NCI-H1436 (cell line): ENCODE measurements around the gene SPATC1L.
"Not testable (repeated sequence)": the region's sequence is repeated elsewhere in the genome, so short reads cannot be mapped to it uniquely, and the experiment has no call there.

Experiments
- DNase-seq: peaks from one replicate; lab custom pipeline; 2025; lab: John Stamatoyannopoulos, UW

Gene SPATC1L

DNA sequence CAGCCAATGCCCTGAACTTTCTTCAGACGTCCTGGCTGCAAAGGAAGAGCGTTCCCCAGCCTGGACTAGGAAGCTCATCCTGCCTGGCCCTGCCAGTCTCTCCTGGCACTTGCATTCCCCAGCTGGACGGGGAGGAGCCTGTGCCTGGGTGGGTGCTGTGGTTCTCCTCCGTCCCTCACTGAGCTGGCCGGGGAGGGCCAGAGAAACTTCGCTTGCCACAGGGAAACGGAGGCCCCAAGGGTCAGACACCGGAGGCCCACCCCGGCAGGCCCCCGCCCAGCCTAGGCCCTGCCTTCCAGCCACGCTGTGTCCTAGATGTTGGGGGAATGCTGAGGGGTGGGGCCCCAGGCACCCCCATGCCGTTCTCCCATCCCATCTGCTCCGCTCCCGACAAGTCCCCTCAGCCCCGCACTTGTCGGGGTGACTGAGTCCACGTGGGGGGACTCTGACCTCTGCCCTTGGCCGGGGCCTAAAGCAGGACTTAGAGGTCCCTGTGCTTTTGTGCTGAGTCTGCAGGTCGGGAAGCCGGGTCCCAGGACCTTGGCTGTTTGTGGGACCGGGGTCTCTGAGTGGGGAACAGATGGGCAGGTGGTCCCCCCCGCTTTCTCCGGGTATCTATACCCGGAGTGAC lies 33.7 kb downstream of the SPATC1L start:
- no peak for DNase-seq

- no peak for DNase-seq
Measured at GRCh38 chr21:46150073-46150472, 34.2 kb downstream of the SPATC1L start.

GRCh38 chr21:46149205-46149901 lies 34.9 kb downstream of the SPATC1L start:
- DNase-seq: no peak

- no peak for DNase-seq
Measured at GRCh38 chr21:46148106-46148505, 36.2 kb downstream of the SPATC1L start.

- DNase-seq: peak; percentile 41
Measured at GRCh38 chr21:46147429-46147828, 36.8 kb downstream of the SPATC1L start.

DNA sequence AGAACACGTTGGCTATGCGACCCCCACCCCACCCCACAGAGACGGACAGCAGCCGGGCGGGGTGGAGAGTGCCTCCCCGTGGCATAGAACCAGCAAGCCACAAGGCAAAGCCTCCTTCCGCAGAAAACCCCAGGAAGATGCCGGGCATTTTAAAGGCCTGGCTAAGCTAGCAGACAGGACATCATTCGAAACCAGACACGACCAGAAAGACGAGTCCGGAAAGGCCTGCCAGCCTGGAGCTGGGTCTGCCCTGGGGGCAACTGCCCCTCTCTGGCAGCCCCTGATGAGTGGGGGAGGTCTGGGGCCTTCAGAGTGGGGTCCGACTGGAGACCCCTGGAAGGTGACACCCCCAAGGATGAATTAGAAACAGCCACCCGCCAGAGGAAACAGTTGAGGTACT lies 37.4 kb downstream of the SPATC1L start:
- no peak for DNase-seq

GRCh38 chr21:46145840-46146691 lies 38.2 kb downstream of the SPATC1L start:
- DNase-seq: no peak

DNA sequence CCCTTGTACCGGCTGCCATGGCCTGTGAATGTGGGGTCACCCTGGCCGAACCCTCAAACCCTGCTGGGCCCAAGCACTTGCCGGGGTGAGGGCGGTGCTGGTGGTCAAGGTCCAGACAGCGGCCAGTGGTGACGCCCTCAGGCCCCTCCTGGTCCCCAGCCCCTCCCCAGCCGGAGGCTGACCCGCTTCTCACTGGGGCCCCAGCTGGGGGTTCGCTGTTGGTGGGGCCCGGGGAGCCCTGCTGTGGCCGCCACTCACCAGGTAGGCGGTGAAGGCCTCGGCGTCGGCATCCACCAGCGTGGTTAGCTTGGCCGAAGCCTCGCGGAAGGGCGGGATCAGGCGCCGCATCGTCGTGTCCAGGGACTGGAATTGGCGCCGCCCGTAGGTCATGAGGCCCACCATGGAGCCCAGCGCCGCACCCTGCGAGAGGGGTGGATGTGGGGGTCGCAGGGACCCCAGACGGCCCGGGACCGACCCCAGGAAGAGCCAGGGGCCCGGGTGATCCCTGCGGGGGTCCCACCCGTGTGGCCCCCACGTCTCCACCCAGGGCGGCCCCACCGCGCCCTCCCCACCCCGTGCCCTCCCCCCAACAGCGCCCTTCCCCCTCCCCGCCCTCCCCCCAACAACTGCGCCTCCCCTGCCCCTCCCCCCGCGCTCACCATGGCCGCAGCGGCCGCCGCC lies 39.0 kb downstream of the SPATC1L start:
- DNase-seq: no peak

- DNase-seq: no peak
Measured at GRCh38 chr21:46144464-46145070, 39.7 kb downstream of the SPATC1L start.

DNA sequence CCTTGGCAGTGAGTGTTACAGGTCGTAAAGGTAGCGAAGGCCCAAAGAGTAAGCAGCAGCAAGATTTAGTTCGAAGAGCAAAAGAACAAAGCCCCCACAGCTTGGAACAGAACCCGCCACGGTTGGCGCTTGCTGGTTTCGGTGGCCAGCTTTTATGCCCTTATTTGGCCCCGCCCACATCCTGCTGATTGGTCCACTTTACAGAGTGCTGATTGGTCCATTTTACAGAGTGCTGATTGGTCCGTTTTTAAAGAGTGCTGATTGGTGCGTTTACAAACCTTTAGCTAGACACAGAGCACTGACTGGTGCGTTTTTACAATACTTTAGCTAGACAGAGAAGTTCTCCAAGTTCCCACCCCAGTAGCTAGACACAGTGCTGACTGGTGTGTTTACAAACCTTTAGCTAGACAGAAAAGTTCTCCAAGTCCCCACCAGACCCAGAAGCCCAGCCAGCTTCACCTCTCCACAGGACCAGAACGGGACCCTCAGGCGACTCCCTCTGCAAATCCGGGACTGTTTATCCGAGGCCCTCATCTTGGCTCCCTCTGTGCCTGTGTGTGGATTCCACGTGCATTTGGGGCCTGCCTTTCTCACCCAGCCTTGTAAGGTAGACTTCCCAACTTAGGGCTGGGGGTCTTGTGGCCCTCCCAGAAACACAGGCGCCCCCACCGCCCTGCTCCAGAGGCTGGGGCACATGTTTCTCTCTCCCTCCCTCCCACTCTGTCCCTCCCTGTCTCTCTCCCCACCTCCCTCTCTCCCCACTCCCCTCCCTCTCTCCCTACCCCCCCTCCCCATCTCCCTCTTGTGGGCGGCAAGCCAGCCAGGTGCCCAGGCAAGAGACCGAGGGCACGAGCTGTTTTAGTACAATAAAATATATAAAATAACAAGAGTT lies 41.4 kb downstream of the SPATC1L start:
- no peak for DNase-seq

- no peak for DNase-seq
Measured at GRCh38 chr21:46141767-46142581, 42.3 kb downstream of the SPATC1L start.

DNA sequence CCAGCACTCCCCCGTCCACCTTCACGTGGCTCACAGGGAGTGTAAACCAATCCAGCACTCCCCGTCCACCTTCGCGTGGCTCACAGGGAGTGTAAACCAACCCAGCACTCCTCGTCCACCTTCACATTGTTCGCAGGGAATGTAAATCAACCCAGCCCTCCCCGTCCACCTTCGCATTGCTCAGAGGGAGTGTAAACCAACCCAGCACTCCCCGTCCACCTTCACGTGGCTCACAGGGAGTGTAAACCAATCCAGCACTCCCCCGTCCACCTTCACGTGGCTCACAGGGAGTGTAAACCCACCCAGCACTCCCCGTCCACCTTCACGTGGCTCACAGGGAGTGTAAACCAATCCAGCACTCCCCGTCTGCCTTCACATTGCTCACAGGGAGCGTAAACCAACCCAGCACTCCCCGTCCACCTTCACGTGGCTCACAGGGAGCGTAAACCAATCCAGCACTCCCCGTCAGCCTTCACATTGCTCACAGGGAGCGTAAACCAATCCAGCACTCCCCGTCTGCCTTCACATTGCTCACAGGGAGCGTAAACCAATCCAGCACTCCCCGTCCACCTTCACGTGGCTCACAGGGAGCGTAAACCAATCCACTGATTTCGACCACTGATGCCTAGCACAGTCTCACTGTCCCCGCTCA lies 43.8 kb downstream of the SPATC1L start:
- not testable (repeated sequence) for DNase-seq

- no peak for DNase-seq
Measured at GRCh38 chr21:46139686-46140085, 44.6 kb downstream of the SPATC1L start.

DNA sequence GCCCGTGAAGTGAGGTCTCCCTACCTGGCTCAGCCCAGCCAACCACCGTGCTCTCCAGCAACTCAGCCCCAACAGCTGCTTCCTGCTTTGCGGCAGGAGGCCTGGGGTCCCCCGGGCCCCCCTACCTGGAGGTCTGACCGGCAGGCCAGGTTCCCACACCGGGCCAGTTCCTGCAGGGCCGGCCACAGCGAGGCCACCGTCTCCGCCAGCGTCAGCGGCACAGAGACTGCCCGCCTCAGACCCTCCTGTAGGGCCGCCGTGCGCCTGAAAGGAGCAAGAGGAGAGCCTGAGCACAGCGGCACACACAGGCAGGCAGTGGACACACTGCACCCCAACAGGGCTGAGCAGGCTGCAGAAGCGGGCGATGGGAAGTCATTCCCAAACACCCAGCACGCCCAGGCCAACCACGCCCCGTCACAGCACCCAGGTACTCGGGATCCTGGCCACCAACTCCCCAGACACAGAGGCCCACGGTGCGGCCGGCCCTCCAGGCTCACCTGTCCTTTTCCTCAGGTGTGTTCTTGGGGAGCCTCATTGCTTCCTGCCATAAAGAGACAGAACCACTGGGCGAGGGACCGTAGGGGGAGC lies 45.8 kb downstream of the SPATC1L start:
- DNase-seq: no peak

DNA sequence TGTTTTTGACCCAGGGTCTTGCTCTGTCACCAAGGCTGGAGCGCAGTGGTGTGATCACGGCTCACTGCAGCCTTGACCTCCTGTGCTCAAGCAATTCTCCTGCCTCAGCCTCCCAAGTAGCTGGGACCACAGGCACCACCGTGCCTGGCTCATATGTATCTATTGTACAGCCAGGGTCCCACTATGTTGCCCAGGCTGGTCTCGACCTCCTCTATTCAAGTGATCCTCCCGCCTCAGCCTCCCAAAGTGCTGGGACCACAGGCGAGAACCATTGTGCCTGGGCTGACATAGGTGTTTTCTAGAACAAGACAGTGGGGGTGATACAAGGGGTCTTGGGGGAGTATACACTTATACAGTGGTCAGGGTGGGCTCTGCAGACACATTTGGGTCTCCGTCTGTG lies 46.4 kb downstream of the SPATC1L start:
- DNase-seq: no peak

DNA sequence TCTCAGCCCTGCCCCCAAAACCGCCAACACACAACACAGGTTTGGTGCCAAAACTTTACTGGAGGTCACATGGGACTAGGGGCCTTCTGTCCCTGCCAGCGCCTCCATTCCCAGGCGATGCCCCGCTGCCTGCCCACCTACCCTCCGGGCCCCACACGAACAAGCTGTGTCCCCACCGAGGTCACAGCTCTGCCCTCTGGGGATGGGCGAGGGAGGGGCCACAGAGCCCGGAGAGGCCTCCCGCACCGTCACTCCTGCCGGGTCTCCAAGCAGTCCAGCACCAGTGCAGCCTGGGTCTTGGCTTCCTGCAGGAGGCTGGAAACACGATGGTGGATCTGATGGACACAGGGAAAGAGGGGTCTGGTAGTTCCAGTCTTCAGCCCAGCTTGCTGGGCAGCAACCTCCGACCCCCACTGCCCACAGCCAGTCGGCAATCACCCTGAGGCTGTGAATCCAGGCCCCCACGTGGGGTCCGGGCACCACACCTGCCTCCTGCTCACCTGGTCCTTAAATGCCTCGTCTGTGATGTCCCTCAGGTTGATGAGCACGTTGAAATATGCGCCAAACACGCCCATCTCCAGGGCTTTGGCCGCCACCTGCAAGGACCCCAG lies 47.4 kb downstream of the SPATC1L start:
- no peak for DNase-seq

- DNase-seq: no peak
Measured at GRCh38 chr21:46135782-46136395, 48.4 kb downstream of the SPATC1L start.
